Stimulated activated CD8-positive, alpha-beta memory T cell treated with anti-CD3 and anti-CD28 coated beads, Interleukin-15, amount 100 ng/mL, for 1 hour (primary cell): ENCODE measurements around the gene SEBOX.

Experiments used
- DNase-seq: peaks from one replicate; pipeline ENCODE4 v3.0.0-alpha.2; 2020; ENCODE audit warnings: low read depth

SEBOX gene

DNA sequence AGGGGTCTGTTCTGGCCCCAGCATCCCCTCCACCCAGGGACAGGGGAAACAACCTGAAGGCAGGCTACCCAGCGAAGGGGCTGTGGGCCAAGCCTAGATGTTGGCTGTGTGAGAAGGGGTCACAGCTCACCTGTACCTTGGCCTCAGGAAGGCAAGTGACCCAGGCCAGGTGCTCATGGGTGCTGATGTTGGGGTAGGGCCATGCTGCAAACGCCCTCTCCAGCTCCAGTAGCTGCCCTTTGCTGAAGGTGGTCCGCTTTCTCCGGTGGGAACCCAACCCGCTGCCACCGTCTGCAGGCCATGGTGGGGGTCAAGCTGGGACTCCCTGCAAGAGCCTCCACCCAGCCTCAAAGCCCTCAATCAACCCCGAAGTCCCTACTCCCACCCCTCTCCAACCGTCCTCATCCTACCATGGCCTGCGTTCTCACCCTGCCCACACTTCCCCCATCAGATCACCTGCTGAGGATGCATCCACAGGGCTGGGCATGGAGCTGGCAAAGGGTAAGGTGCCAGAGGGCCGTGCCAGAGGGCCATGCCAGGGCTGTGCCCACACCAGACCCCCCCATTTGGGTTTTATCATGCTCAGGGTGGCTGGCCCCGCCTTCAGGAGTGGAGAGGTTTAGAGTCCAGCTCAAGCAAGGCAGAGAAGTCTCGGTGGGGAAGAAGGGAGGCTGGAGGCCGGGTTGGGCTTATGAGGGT is at the start of gene SEBOX:
Gene SEBOX, minus strand, starts transcription at position 535 of the 699 bp plus-strand sequence. Its CDS starts 48 bp downstream, at position 487.
- no peak for DNase-seq

- no peak for DNase-seq
These were observed 48.8 kb upstream of the SEBOX start for GRCh38 chr17:28413804-28414203.

- no peak for DNase-seq
These were observed 47.1 kb upstream of the SEBOX start for GRCh38 chr17:28412099-28412498.

- no peak for DNase-seq
These were observed 42.9 kb upstream of the SEBOX start for GRCh38 chr17:28407974-28408306.

DNA sequence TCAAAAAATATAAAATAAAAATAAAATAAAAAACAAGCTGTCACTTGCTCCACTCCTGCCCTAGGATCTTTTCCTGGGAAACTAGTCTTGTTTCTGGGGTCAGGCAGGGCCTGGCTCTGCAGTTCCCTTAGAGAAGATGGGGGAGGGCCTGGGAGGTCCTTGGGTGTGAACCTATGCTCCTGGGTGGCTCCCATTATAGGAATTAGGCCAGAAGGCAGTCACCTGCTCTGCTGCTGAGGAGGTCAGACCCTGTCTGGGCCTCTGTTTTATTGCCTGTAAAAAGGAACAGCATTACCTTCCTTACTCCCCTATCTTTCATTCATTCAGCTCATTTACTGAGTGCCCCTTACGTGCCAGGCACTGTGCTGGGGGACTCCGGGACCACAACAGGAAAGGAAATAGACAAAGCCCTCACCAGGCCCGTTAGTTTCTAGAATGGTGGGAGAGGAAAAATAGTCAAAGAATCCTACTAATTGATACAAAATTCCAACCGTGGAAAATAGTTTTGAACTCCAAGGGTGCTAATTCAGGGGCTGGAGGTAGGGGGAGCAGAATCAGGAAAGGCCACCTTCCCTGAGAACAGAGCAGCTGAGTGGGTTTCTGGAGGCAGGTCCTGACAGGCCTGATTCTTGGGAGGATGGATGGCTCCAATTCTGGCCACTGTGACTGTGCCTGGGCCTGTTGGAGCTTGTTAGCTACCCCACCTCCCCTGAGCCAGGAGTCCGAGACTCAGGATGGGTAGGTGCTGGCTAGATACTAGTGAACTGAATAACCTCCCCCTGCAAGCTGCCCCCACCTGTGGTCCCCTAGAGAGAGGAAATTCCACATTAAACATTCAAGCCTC is 42.4 kb upstream of the SEBOX start:
- no peak for DNase-seq

DNA sequence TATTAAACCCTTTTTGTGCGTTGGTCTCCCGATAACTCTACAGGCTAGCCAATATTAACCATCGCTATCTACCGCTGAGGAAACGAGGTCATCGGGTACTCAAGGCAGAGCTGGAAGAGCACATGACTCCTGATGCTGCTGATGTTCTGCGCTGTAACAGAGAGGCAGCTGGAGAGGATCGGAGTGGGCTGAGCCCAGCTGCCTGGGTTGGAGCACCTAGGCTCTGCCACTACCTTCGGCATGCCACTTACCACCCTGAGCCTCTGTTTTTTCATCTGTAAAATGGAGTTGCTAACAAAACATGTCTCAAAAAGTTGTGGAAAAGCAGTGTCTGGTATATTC is 41.4 kb upstream of the SEBOX start:
- DNase-seq, result no peak

- no peak for DNase-seq
These were observed 40.9 kb upstream of the SEBOX start, which contains the start of gene SLC46A1 for GRCh38 chr17:28405632-28406472. TSS of gene SLC46A1 (minus strand) at chr17:28406212. CDS start at chr17:28406114, 98 bp downstream.

DNA sequence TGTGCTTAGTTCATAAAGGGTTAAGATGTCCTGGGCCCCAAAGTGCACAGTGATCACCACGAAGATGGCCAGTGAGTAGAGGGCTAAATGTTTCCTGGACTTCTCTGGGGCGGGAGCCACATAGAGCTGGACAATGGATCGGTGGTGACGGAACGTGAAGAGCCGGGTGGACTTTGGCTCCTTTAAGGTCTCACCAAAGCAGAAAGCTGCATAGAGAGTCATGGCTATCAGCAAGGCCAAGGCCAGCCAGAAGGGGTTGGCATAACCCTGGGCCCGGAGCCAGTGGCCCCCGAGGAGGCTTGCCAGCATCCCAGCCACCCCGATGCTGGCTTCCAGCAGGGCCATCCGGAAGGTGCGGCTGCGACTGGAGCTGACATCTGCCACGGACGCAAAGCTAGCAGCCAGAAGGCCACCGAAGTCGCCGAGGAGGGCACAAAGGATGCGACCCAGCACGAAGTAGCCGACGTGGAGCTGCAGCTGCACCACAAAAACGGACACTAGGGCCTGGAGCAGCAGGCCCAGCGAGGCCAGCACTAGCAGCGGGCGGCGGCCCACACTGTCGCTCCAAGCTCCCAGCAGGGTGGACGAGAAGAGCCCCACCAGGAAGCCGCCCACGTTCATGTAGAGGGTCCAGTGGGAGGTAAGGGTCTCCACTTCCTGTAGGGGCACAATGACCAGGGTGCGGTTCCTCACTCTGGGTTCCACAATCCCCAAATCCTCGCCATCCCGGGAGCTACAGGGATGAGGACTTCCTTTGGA is 40.0 kb upstream of the SEBOX start:
- no peak for DNase-seq

GRCh38 chr17:28404461-28404811 is 39.4 kb upstream of the SEBOX start:
- DNase-seq, result no peak

DNA sequence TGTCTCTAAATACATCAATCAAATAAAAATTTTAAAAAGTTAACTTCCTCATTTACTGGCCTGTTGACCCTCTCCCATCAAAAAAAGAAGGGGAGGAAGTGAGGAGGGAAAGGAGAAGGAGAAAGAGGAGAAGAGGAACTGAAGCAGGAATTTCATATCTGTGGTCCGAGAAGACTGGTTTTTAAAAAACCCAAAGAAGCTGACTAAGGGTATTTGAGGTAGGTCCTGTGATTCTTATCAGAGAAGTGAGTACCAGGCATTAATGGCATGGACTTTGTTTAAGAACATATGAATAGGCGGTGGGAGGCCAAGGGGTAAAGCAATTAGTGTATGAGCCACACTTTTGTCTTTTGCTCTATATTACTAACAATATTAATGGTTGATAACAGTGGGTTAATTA is 39.0 kb upstream of the SEBOX start:
- no peak for DNase-seq

GRCh38 chr17:28402844-28403243 is 37.8 kb upstream of the SEBOX start:
- no peak for DNase-seq

- DNase-seq, result no peak
These were observed 37.2 kb upstream of the SEBOX start for GRCh38 chr17:28402224-28402630.

GRCh38 chr17:28399808-28400207 is 34.8 kb upstream of the SEBOX start:
- DNase-seq, result no peak

GRCh38 chr17:28398280-28398981 is 33.4 kb upstream of the SEBOX start:
- no peak for DNase-seq

DNA sequence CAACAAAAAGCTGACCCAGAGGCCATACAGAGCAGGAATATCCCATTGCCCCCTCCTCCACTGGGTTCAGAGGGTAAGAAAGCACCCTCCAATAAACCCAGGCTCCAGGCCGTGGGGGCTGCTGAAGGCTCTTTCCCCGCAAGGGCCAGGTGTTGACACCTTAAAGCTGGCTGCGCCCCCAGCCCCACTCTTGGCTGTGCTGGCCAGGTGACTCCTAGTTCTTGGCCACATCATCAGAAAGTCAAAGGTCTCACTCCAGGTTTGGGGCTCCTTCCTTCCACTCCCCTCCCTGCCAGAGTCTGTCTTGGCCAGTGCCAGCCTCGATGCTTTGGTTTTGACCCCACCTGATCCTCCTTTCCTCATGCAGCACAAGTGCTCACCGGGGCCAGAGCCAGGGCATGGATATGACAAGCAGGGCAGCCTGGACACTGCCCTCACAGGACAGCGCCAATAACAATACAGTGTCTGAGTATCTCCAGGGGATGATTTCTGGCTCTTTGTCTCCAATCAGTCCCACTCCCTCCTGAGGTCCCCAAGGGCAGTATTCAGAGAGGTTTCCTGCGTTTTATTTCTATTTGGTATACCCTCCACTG is 32.8 kb upstream of the SEBOX start:
- no peak for DNase-seq

DNA sequence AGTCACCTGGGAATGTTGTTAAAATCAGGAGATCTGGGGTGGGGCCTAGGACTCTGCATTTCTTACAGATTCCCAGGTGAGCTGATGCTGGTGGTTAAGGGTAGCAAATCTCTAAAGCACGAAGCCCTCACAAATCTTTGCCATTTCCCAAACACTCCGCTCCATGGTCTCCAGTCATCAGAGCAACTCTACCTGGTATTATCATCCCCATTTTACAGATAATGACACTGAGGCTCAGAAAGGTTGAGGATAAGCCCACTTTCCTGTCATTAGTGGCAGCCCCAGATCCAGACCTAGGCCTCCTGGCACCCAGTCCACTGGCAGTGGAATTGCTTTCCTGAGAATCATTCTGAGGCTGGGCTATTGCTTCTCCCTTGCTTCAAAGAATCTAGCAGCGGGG is 32.3 kb upstream of the SEBOX start:
- no peak for DNase-seq

DNA sequence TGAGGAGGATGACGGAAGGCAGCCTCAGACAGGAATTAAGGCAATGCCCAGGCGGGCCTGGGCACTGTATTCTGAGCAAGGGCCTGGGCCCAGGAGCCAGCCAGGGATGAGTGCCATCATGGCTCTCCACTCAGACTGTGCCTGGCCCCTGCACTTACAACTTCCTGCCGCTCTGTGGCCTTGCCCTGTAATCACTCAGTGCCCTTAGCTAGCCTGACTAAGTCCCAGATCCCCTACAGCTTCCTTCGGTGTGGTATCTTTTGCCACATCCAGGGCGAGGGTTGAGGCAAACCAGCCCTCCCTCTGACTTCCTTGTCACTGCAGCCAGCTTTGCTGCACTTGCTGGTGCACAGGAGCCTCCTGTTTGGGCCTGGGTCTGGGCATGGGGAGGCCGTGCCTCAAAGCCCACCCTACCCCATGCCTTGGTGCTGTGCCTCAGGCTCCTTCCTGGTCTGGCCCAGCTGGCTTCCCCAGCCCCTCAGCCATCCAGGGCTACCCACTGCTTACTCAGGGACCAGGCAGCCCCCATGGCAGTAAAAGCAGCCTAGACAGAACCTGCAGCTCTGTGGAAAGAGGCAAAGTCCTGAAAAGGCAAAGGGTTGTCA is 31.7 kb upstream of the SEBOX start:
- no peak for DNase-seq

DNA sequence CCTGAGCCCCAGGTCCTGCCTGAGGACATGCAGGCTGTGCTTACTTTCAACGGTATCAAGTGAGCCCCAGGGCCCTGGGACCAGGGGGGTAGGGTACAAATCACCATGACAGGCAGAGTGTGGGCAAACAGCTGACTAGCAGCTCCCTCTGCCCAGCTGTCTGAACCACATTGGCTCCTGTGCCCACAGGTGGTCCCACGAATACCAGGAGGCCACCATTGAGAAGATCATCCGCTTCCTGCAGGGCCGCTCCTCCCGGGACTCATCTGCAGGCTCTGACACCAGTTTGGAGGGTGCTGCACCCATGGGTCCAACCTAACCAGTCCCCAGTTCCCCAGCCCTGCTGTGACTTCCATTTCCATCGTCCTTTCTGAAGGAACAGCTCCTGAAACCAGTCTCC is 31.0 kb upstream of the SEBOX start:
- DNase-seq, result no peak

GRCh38 chr17:28395426-28395825 is 30.4 kb upstream of the SEBOX start:
- no peak for DNase-seq

GRCh38 chr17:28394337-28395116 is 29.5 kb upstream of the SEBOX start:
- DNase-seq, result no peak
